HepG2 (cell line): ENCODE data around the gene ENDOD1. TPM values are rescaled to one million over a fixed set of nuclear protein-coding genes. Genes with fewer than 3 reads are reported as not detected.

Experiments used
- ATAC-seq: fragments of 200-7000 bp; cut with Tn5 transposase; 3 replicates; pipeline ENCODE4 v1.9.1; 2020; ENCODE audit warnings: mild to moderate bottlenecking, moderate library complexity
- BruUV-seq: library from RNA; stranded (reverse); fragments of 400-500 nt; replicated peaks from 2 replicates; lab custom pipeline; 2021; lab: Mats Ljungman, UMichigan
- CTCF ChIA-PET: fragments of 300-600 bp; formaldehyde crosslinking; extraction: SDS; loops from one replicate; lab custom pipeline; 2021; ENCODE audit warnings: low total read pairs, inconsistent platforms, low intra/inter-chr PET ratio; lab: Yijun Ruan, JAX
- POLR2A ChIA-PET: fragments of 350-600 bp; sonication (Branson Sonifier 250); formaldehyde crosslinking; loops from one replicate; lab custom pipeline; 2020; ENCODE audit warnings: antibody characterized with exemption, inconsistent platforms; lab: Yijun Ruan, JAX
- DNase-seq: peaks from one replicate; pipeline ENCODE4 v3.0.0-alpha.2; 2015; ENCODE audit warnings: low spot score
- FAIRE-seq: peaks from 3 replicates; lab custom pipeline; 2011; peaks lifted over from hg19 to GRCh38; lab: Jason Lieb, UNC
- H2AFZ ChIP-seq: one replicate; pipeline ENCODE4 v1.6.1; 2011; ENCODE audit warnings: low read length, inconsistent platforms
- H3K27ac ChIP-seq: fragments of 300-600 bp; 3 replicates; pipeline ENCODE4 v1.8.0; 2011; ENCODE audit warnings: mixed run types, mild to moderate bottlenecking, mixed read lengths, low read length, inconsistent platforms; ENCODE audit not compliant: insufficient read depth; ENCODE audit errors: extremely low read length
- H3K27me3 ChIP-seq, 2 experiments: fragments of 200-600 bp in 1 of 2; 2 replicates in 1 of 2; 3 replicates in 1 of 2; pipeline versions ENCODE4 v1.6.0 to v1.8.0; 2011; ENCODE audit warnings: low read length in 2 of 2, mild to moderate bottlenecking in 2 of 2, moderate library complexity in 2 of 2, inconsistent platforms in 1 of 2; ENCODE audit not compliant: insufficient read depth in 2 of 2, control insufficient read depth in 1 of 2
- H3K36me3 ChIP-seq, 2 experiments: fragments of 200-600 bp in 1 of 2; replicated peaks in 1 of 2; 2 replicates in 1 of 2; 3 replicates in 1 of 2; pipeline versions ENCODE4 v1.5.1 to v1.8.0; 2011; ENCODE audit warnings: low read length in 2 of 2, inconsistent platforms in 1 of 2; ENCODE audit not compliant: insufficient read depth in 2 of 2, control insufficient read depth in 1 of 2
- H3K4me1 ChIP-seq: 2 replicates; pipeline ENCODE4 v1.5.1; 2012; ENCODE audit warnings: low read length, inconsistent platforms; ENCODE audit not compliant: insufficient read depth
- H3K4me2 ChIP-seq: 2 replicates; pipeline ENCODE4 v1.6.0; 2011; ENCODE audit warnings: low read depth, low read length, inconsistent platforms
- H3K4me3 ChIP-seq, 3 experiments: fragments of 200-600 bp in 1 of 3; sonication (generic), shearing (Covaris generic) in 1 of 3; replicated peaks in 1 of 3; 2 replicates each; pipeline ENCODE4 v1.5.1; 2011 to 2016; ENCODE audit warnings: low read length in 3 of 3, inconsistent platforms in 2 of 3, low read depth in 2 of 3, mild to moderate bottlenecking in 2 of 3, control low read depth in 1 of 3, mixed read lengths in 1 of 3; ENCODE audit not compliant: insufficient read depth in 1 of 3
- H3K79me2 ChIP-seq: one replicate; pipeline ENCODE4 v1.6.1; 2011; ENCODE audit warnings: low read length, inconsistent platforms; ENCODE audit not compliant: insufficient read depth
- H3K9ac ChIP-seq: 2 replicates; pipeline ENCODE4 v1.6.0; 2011; ENCODE audit warnings: mild to moderate bottlenecking, low read depth, low read length, inconsistent platforms; ENCODE audit not compliant: insufficient read depth
- H3K9me3 ChIP-seq: 2 replicates; pipeline ENCODE4 v1.5.1; 2012; ENCODE audit warnings: mild to moderate bottlenecking, low read length
- H4K20me1 ChIP-seq: 2 replicates; pipeline ENCODE4 v1.6.0; 2011; ENCODE audit warnings: inconsistent platforms, mild to moderate bottlenecking, low read length, moderate library complexity; ENCODE audit not compliant: insufficient read depth
- AGO1 ChIP-seq: fragments of 200-400 bp; formaldehyde crosslinking; IDR thresholded peaks from 2 replicates; pipeline ENCODE4 v1.6.1; 2017; ENCODE audit warnings: mild to moderate bottlenecking, low read depth, low read length, moderate library complexity; ENCODE audit not compliant: poor library complexity, severe bottlenecking
- CHD4 ChIP-seq: fragments of 200-600 bp; sonication (generic); IDR thresholded peaks from 2 replicates; pipeline ENCODE4 v1.7.0; 2017; ENCODE audit warnings: mild to moderate bottlenecking, low read length, borderline replicate concordance
- GATAD1 ChIP-seq: IDR thresholded peaks from 2 replicates; pipeline ENCODE4 v1.6.1; 2016; ENCODE audit warnings: missing genetic modification reagents, missing compliant biosample characterization
- JARID2 ChIP-seq: sonication (generic); formaldehyde crosslinking; IDR thresholded peaks from 2 replicates; pipeline ENCODE4 v1.8.1; 2023; ENCODE audit warnings: missing genetic modification reagents, inconsistent platforms; ENCODE audit not compliant: insufficient replicate concordance
- KAT2B ChIP-seq: fragments of 150-350 bp; IDR thresholded peaks from 2 replicates; pipeline ENCODE4 v1.6.1; 2014; ENCODE audit warnings: low read depth, low read length, borderline replicate concordance
- MTERF4 ChIP-seq: sonication (generic); formaldehyde crosslinking; IDR thresholded peaks from 2 replicates; pipeline ENCODE4 v1.8.0; 2023; ENCODE audit warnings: mild to moderate bottlenecking, missing genetic modification reagents
- ONECUT2 ChIP-seq: sonication (generic); formaldehyde crosslinking; IDR thresholded peaks from 2 replicates; pipeline ENCODE4 v1.4.0; 2020; ENCODE audit warnings: missing genetic modification reagents
- PATZ1 ChIP-seq: sonication (generic); formaldehyde crosslinking; IDR thresholded peaks from 2 replicates; pipeline ENCODE4 v1.4.0; 2020; ENCODE audit warnings: missing genetic modification reagents
- PCBP2 ChIP-seq: fragments of 200-400 bp; formaldehyde crosslinking; optimal IDR thresholded peaks from 2 replicates; pipeline ENCODE3; 2018; ENCODE audit warnings: low read length, low read depth; ENCODE audit not compliant: poor library complexity, severe bottlenecking
- TBL1XR1 ChIP-seq: fragments of 150-350 bp; IDR thresholded peaks from 2 replicates; pipeline ENCODE4 v1.6.1; 2014; ENCODE audit warnings: borderline replicate concordance, low read length; ENCODE audit not compliant: partially characterized antibody
- TEAD2 ChIP-seq: sonication (generic); formaldehyde crosslinking; IDR thresholded peaks from 2 replicates; pipeline ENCODE4 v1.9.0; 2021; ENCODE audit warnings: missing genetic modification reagents
- ZFP62 ChIP-seq: sonication (generic); formaldehyde crosslinking; IDR thresholded peaks from 2 replicates; pipeline ENCODE4 v1.4.0; 2020; ENCODE audit warnings: missing genetic modification reagents
- ZFP82 ChIP-seq: sonication (generic); formaldehyde crosslinking; IDR thresholded peaks from 2 replicates; pipeline ENCODE4 v1.5.1; 2020; ENCODE audit warnings: mild to moderate bottlenecking, missing genetic modification reagents, borderline replicate concordance
- ZNF281 ChIP-seq: sonication (generic); formaldehyde crosslinking; IDR thresholded peaks from 2 replicates; pipeline ENCODE4 v1.4.0; 2020; ENCODE audit warnings: missing genetic modification reagents, borderline replicate concordance
- ZNF326 ChIP-seq: sonication (generic); formaldehyde crosslinking; IDR thresholded peaks from 2 replicates; pipeline ENCODE4 v1.4.0; 2020; ENCODE audit warnings: missing genetic modification reagents, borderline replicate concordance
- ZNF362 ChIP-seq: sonication (generic); formaldehyde crosslinking; IDR thresholded peaks from 2 replicates; pipeline ENCODE4 v1.4.0; 2020; ENCODE audit warnings: missing genetic modification reagents, mild to moderate bottlenecking, borderline replicate concordance
- ZNF547 ChIP-seq: sonication (generic); formaldehyde crosslinking; IDR thresholded peaks from 2 replicates; pipeline ENCODE4 v1.5.1; 2020; ENCODE audit warnings: mild to moderate bottlenecking, missing genetic modification reagents
- WGBS: methylation state at CpG from one replicate; pipeline ENCODE4 v1.1.6; 2017; ENCODE audit warnings: low lambda C conversion rate; 5-methylcytosine and 5-hydroxymethylcytosine counted together
- in situ Hi-C: cut with HindIII; loops from 2 replicates; pipeline ENCODE4 v1.10.0; 2017; ENCODE audit warnings: low pct_unique_long_range_greater_than_20kb; ENCODE audit not compliant: extremely low pct_ligation_motif_present
- intact Hi-C: fragments of 100-400 bp; cut with micrococcal nuclease; formaldehyde crosslinking; loops from one replicate; pipeline ENCODE4 v1.10.0; 2022; ENCODE audit not compliant: unreplicated experiment
- polyA plus RNA-seq, 8 experiments: library from polyadenylated mRNA; depleted of rRNA in 3 of 8; stranded (reverse) in 7 of 8; unstranded in 1 of 8; fragments of >200 nt; fragmentation: Illumina TruSeq in 4 of 8; extraction: Trizol in 4 of 8; gene quantifications; 2 replicates each; pipeline versions ENCODE4 v1.2.1 to v1.2.3, GENCODE V29; 2011 to 2016; ENCODE audit warnings: low read depth in 4 of 8, missing spikeins in 1 of 8, mixed read lengths in 1 of 8; ENCODE audit not compliant: insufficient read depth in 1 of 8
- total RNA-seq, 5 experiments: library from RNA; depleted of rRNA; stranded (reverse); fragments of >200 nt; fragmentation: Illumina TruSeq; extraction: Trizol; gene quantifications; 2 replicates each; pipeline ENCODE4 v1.2.3, GENCODE V29; 2016; ENCODE audit warnings: low read depth in 1 of 5

Gene ENDOD1
- total and polyA plus RNA-seq, 2 of the 13 experiments (the other 11 are each of a cell fraction or from before 2014, with no cell fraction given) = 2.0 to 6.8 TPM

- TF ChIP-seq MTERF4 (CRISPR knock-in tag) = no peak
- TF ChIP-seq ONECUT2 (CRISPR knock-in tag) = no peak
- no peak for TF ChIP-seq JARID2 (CRISPR knock-in tag)
- TF ChIP-seq ZFP82 (CRISPR knock-in tag) = no peak
- no peak for TF ChIP-seq KAT2B
These were observed 7.6 kb downstream of the ENDOD1 start (continued) for GRCh38 chr11:95097209-95097608.

- ATAC-seq = no peak
- FAIRE-seq = no peak
- ChIA-PET POLR2A (no interaction called here), CTCF (no interaction called here)
- no peak overlapping the region for H3K9ac ChIP-seq
- H3K4me1 ChIP-seq = no peaks in the 10 kb centered on the region
- H3K9me3 ChIP-seq = no peaks in the 10 kb centered on the region
- intact Hi-C loops (no loop called here), in situ Hi-C loops (loop anchor here (25.0 kb wide), 1 partner anchor 138 kb away; the partner anchor contains the start of gene SESN3)
- H3K4me3 ChIP-seq = no peak overlapping the region
- no peak overlapping the region for H3K4me2 ChIP-seq
- no peak for DNase-seq
- BruUV-seq = no TSS peak
- H3K27me3 ChIP-seq = no peaks in the 10 kb centered on the region
- no peak overlapping the region for H3K27ac ChIP-seq
- WGBS = 82% methylated on average over 3 of the region's 3 CpGs
- no peaks in the 10 kb centered on the region for H3K79me2 ChIP-seq
- H3K36me3 ChIP-seq = no peaks in the 10 kb centered on the region
- no peaks in the 10 kb centered on the region for H4K20me1 ChIP-seq
- no peak overlapping the region for H2AFZ ChIP-seq
- no peak for TF ChIP-seq TBL1XR1
- no peak for TF ChIP-seq PATZ1 (CRISPR knock-in tag)
- TF ChIP-seq ZNF281 = no peak
- TF ChIP-seq ZNF362 = no peak
- TF ChIP-seq GATAD1 (CRISPR knock-in tag) = no peak
- TF ChIP-seq CHD4 = no peak
- TF ChIP-seq ZFP62 = no peak
- no peak for TF ChIP-seq PCBP2
- TF ChIP-seq AGO1 = no peak
- TF ChIP-seq ZNF547 (CRISPR knock-in tag) = no peak
- no peak for TF ChIP-seq TEAD2 (CRISPR knock-in tag)
- TF ChIP-seq ZNF326 (CRISPR knock-in tag) = no peak
These were observed 9.2 kb downstream of the ENDOD1 start for GRCh38 chr11:95098826-95099225.
